ENCODE data around the gene ENGASE.

ENGASE gene

GRCh38 chr17:79135011-79135410 lies 60.4 kb downstream of the ENGASE start:
- TF ChIP-seq FOXP2 (optimal IDR thresholded peaks at IDR 0.05; ENCODE audit: borderline replicate concordance, extremely low read depth, extremely low read length, insufficient read depth) = no peak
- no peak for TF ChIP-seq SIN3A (IDR thresholded peaks at IDR 0.05; ENCODE audit: borderline replicate concordance, insufficient read depth, low read length)
- no peak for TF ChIP-seq REST (IDR thresholded peaks at IDR 0.05; ENCODE audit: insufficient read depth in 1 of 2, low read depth in 2 of 2, low read length in 2 of 2)
- no peak for TF ChIP-seq POLR2AphosphoS5 (IDR thresholded peaks at IDR 0.05; ENCODE audit: low read depth, low read length)
- TF ChIP-seq TAF1 (IDR thresholded peaks at IDR 0.05; ENCODE audit: borderline replicate concordance, insufficient read depth, low read length) = no peak

- TF ChIP-seq FOXP2 (optimal IDR thresholded peaks at IDR 0.05; ENCODE audit: borderline replicate concordance, extremely low read depth, extremely low read length, insufficient read depth) (no peak), POLR2AphosphoS5 (IDR thresholded peaks at IDR 0.05; ENCODE audit: low read depth, low read length) (no peak), REST (IDR thresholded peaks at IDR 0.05; ENCODE audit: insufficient read depth in 1 of 2, low read depth in 2 of 2, low read length in 2 of 2) (no peak), SIN3A (IDR thresholded peaks at IDR 0.05; ENCODE audit: borderline replicate concordance, insufficient read depth, low read length) (no peak), TAF1 (IDR thresholded peaks at IDR 0.05; ENCODE audit: borderline replicate concordance, insufficient read depth, low read length) (no peak)
These were observed 61.2 kb downstream of the ENGASE start for GRCh38 chr17:79135628-79136405.
